Spleen (tissue), 7 donors: ENCODE data around the gene CEBPB.

Source experiments
- CTCF ChIP-seq, 11 experiments: fragments of 200-600 bp in 7 of 11; fragments of 450-650 bp in 4 of 11; sonication (generic) in 4 of 11; IDR thresholded peaks in 8 of 11; conservative IDR thresholded peaks in 3 of 11; 1 replicate in 7 of 11; 2 replicates in 4 of 11; pipeline versions ENCODE4 v1.4.0 to v1.8.0; 2016 to 2021; ENCODE audit warnings: antibody characterized with exemption in 11 of 11, inconsistent platforms in 4 of 11, mild to moderate bottlenecking in 1 of 11
- POLR2AphosphoS5 ChIP-seq, 3 donors: sonication (generic); formaldehyde crosslinking; IDR thresholded peaks; one replicate each; pipeline ENCODE4 v1.5.1; 2017; ENCODE audit warnings: antibody characterized with exemption in 3 of 3
- donor health status: DM: no; HTN: no; CAD: no; lungs with moderate emphysema.
- donor health status: DM: no; HTN: no; CAD: no.
- donor health status: DM: no; HTN: no; CAD: no.

- TF ChIP-seq CTCF (IDR thresholded peaks at IDR 0.05 in 8 of 11, conservative IDR thresholded peaks at IDR 0.05 in 3 of 11) (no peak), POLR2AphosphoS5 (IDR thresholded peaks at IDR 0.05) (no peak)
Measured at GRCh38 chr20:50219600-50219999, 29.0 kb downstream of the CEBPB start.
